ENCODE measurements around the gene GSK3B. TPM values are rescaled to one million over a fixed set of nuclear protein-coding genes. Genes with fewer than 3 reads are reported as not detected.

Gene GSK3B
- total and polyA plus RNA-seq, 8 donors, result 6.2 to 59.1 (median 15.6) TPM

DNA sequence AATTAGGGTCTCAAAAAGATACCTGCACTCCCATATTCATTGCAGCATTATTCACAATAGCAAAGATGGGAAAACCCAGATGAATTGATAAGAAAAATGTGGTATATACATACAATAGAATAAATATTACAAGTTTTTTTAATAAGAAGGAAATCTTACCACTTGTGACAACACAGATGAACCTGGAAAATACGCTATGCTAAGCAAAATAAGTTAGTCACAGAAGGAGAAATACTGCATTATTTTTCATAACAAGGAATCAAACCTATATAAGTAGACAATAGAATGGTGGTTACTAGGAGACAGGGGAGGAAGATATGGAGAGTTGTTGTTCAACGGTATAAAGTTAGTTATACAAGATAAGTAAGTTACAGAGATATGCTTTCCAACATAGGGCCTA lies 130.0 kb downstream of the GSK3B start:
- Histone ChIP-seq H3K36me3 (no peaks in the 10 kb centered on the region), H3K27me3 (no peaks in the 10 kb centered on the region), H3K4me1 (peaks cover 0 to 19% (median 0%) of the 10 kb centered on the region in 4 donors), H3K9me3 (peaks cover 0 to 5% (median 0%) of the 10 kb centered on the region in 4 donors), H3K4me3 (no peak overlapping the region), H3K27ac (no peak overlapping the region)
- WGBS, 5 donors, result 61 to 72% (median 64%) methylated on average over 2 of the region's 2 CpGs
- intact Hi-C loops (cut with DNase I; ENCODE audit: low total_unique reads), result no loop called here
- TF ChIP-seq, protein P1, sequence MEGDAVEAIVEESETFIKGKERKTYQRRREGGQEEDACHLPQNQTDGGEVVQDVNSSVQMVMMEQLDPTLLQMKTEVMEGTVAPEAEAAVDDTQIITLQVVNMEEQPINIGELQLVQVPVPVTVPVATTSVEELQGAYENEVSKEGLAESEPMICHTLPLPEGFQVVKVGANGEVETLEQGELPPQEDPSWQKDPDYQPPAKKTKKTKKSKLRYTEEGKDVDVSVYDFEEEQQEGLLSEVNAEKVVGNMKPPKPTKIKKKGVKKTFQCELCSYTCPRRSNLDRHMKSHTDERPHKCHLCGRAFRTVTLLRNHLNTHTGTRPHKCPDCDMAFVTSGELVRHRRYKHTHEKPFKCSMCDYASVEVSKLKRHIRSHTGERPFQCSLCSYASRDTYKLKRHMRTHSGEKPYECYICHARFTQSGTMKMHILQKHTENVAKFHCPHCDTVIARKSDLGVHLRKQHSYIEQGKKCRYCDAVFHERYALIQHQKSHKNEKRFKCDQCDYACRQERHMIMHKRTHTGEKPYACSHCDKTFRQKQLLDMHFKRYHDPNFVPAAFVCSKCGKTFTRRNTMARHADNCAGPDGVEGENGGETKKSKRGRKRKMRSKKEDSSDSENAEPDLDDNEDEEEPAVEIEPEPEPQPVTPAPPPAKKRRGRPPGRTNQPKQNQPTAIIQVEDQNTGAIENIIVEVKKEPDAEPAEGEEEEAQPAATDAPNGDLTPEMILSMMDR (IDR thresholded peaks at IDR 0.05), result no peak
- TF ChIP-seq EP300 (IDR thresholded peaks at IDR 0.05) (no peak), POLR2AphosphoS5 (IDR thresholded peaks at IDR 0.05) (no peak), POLR2A (IDR thresholded peaks at IDR 0.05) (no peak)
- no peak for DNase-seq

DNA sequence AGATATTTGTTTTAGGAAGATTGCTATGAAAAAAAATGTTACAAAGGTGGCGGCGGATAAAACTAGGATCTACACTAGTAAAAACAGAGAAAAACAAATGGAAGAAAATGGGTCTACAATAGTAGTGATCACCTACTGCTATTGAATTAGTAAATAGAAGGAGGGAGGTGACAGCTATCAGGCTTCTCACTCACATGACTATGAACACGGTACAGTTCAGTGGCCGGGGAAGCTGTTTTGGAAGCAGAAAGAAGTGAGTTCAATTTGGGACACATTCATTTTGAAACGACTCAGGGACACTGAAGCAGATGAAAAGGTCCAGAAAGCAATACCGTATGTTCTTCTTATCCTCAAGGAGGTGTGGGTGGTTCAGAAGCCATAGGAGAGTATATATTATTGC lies 138.3 kb downstream of the GSK3B start:
- no peaks in the 10 kb centered on the region for H3K36me3 ChIP-seq
- H3K4me1 ChIP-seq, result peaks cover 0 to 12% (median 0%) of the 10 kb centered on the region in 4 donors
- H3K27me3 ChIP-seq, result no peaks in the 10 kb centered on the region
- no peak for DNase-seq
- no peak overlapping the region for H3K27ac ChIP-seq
- TF ChIP-seq, protein P1 (IDR thresholded peaks at IDR 0.05), result no peak
- TF ChIP-seq POLR2A (IDR thresholded peaks at IDR 0.05) (no peak), POLR2AphosphoS5 (IDR thresholded peaks at IDR 0.05) (no peak), EP300 (IDR thresholded peaks at IDR 0.05) (no peak)
- H3K4me3 ChIP-seq, result no peak overlapping the region
- WGBS, 5 donors, result 89 to 92% (median 91%) methylated on average over 6 of the region's 6 CpGs
- intact Hi-C loops (cut with DNase I; ENCODE audit: low total_unique reads), result no loop called here
- H3K9me3 ChIP-seq, result no peaks in the 10 kb centered on the region

DNA sequence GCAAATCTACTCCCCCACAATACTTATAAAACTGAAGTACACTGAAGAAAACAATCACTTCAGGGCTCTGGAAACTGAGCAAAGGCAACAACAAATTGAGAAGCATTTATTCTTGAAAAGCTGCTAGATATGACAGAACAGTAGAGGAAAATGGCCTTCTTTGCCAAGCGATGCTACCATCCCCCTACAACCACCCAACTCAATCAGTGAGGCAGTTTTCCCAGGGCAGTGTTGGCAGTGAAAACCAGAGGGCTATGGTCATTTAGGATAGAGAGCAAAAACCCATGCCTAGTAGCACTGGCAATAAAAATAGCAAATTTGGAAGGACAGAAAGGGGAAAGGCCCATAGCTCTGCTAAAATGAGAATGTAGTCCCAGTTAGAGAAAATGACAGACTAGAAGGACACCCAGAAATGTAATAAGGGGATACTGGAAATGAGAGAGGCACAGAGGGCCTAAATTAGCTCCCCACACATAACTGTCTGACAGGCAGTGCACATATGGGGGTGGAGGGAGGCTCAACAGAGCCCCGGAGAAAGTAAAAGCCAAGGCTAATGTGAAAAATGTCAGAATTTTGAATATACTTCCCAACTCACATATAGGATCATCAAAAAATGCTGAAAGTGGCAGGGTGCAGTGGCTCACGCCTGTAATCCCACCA lies 143.5 kb downstream of the GSK3B start:
- no peak overlapping the region for H3K27ac ChIP-seq
- peaks cover 0 to 6% (median 0%) of the 10 kb centered on the region in 4 donors for H3K36me3 ChIP-seq
- intact Hi-C loops (cut with DNase I; ENCODE audit: low total_unique reads), result no loop called here
- no peak for TF ChIP-seq POLR2AphosphoS5 (IDR thresholded peaks at IDR 0.05)
- TF ChIP-seq, protein P1 (IDR thresholded peaks at IDR 0.05), result no peak
- TF ChIP-seq POLR2A (IDR thresholded peaks at IDR 0.05), result no peak
- TF ChIP-seq EP300 (IDR thresholded peaks at IDR 0.05), result no peak
- no peak for DNase-seq
- no peak overlapping the region for H3K4me3 ChIP-seq
- no peaks in the 10 kb centered on the region for H3K27me3 ChIP-seq
- no peaks in the 10 kb centered on the region for H3K9me3 ChIP-seq
- WGBS, 5 donors, result 85 to 99% (median 95%) methylated on average over 3 of the region's 3 CpGs
- H3K4me1 ChIP-seq, result peaks cover 0 to 26% (median 4%) of the 10 kb centered on the region in 4 donors

DNA sequence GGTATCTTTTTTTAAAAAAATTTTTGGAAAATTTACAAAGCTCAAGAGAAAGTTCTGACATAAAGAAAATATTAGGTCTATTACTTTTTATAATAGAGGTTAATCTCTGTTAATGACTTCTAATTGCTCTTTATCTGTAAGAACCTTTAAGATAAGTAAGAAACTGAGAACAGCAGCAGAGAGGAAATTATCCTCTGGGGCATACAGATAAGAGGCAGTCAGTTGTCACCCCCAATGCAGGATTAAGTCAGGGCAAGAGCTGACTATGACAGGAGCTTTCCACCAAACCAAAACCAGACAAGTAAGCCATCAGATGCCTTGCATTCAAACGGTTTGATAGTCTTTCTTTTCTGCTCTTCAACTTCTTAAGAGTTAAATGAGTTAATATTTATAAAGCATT lies 149.0 kb downstream of the GSK3B start:
- Histone ChIP-seq H3K27me3 (no peaks in the 10 kb centered on the region), H3K36me3 (peaks cover 0 to 6% (median 0%) of the 10 kb centered on the region in 4 donors), H3K27ac (no peak overlapping the region), H3K4me3 (no peak overlapping the region), H3K4me1 (peaks cover 0 to 12% (median 4%) of the 10 kb centered on the region in 4 donors), H3K9me3 (no peaks in the 10 kb centered on the region)
- no peak for DNase-seq
- TF ChIP-seq EP300 (IDR thresholded peaks at IDR 0.05) (no peak), POLR2AphosphoS5 (IDR thresholded peaks at IDR 0.05) (no peak), POLR2A (IDR thresholded peaks at IDR 0.05) (no peak)
- TF ChIP-seq, protein P1 (IDR thresholded peaks at IDR 0.05), result no peak
- WGBS, 5 donors, result 21 to 38% (median 31%) methylated on average over 1 of the region's 1 CpG
- intact Hi-C loops (cut with DNase I; ENCODE audit: low total_unique reads), result no loop called here

Measured in stomach (tissue), 9 donors.